ENCODE results near the gene XYLT1.

The XYLT1 gene

GRCh38 chr16:17316005-17316404, 154.8 kb downstream of the XYLT1 start:
- no peak for TF ChIP-seq CTCF (IDR thresholded peaks at IDR 0.05)

GRCh38 chr16:17313793-17314547, 156.8 kb downstream of the XYLT1 start:
- TF ChIP-seq CTCF (IDR thresholded peaks at IDR 0.05): no peak

GRCh38 chr16:17313085-17313611, 157.6 kb downstream of the XYLT1 start:
- TF ChIP-seq CTCF (IDR thresholded peaks at IDR 0.05): no peak

GRCh38 chr16:17312094-17312710, 158.6 kb downstream of the XYLT1 start:
- no peak for TF ChIP-seq CTCF (IDR thresholded peaks at IDR 0.05)

- no peak for TF ChIP-seq CTCF (IDR thresholded peaks at IDR 0.05)
These were observed 159.2 kb downstream of the XYLT1 start for GRCh38 chr16:17311333-17312093.

GRCh38 chr16:17309510-17309909, 161.2 kb downstream of the XYLT1 start:
- no peak for TF ChIP-seq CTCF (IDR thresholded peaks at IDR 0.05)

GRCh38 chr16:17308186-17308585, 162.6 kb downstream of the XYLT1 start:
- TF ChIP-seq CTCF (IDR thresholded peaks at IDR 0.05): no peak
